ENCODE data around the gene CLEC1A.

The CLEC1A gene

GRCh38 chr12:10101042-10101579 lies 2.3 kb upstream of the CLEC1A start:
- no peak for DNase-seq (ENCODE audit: low read depth in 2 of 2)

GRCh38 chr12:10097521-10097920 lies 1.3 kb downstream of the CLEC1A start:
- no peak for DNase-seq (ENCODE audit: low read depth in 2 of 2)

GRCh38 chr12:10095971-10096370 lies 2.8 kb downstream of the CLEC1A start:
- DNase-seq (ENCODE audit: low read depth in 2 of 2) = no peak

GRCh38 chr12:10094646-10095395 lies 4.0 kb downstream of the CLEC1A start:
- DNase-seq (ENCODE audit: low read depth in 2 of 2) = no peak

GRCh38 chr12:10088955-10089900 lies 9.6 kb downstream of the CLEC1A start:
- no peak for DNase-seq (ENCODE audit: low read depth in 2 of 2)

DNA sequence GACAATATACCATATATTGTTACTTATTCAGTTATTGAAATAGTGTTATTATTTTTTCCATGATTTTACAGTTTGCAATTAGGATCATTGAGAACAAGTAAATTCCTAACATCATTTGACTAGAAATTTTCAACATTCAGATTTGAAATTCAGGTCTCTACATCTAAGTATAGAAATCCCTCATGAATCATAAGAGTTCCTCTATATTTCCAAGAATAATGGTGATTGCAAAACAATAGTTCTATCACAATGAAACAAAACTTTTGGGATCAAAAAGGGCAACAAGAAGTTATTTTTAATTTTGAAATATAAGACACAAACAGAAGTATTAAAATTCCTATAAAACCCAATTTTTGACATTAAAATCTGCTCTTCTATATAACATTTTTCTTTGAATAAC lies 10.8 kb downstream of the CLEC1A start:
- DNase-seq (ENCODE audit: low read depth in 2 of 2) = no peak

- no peak for DNase-seq (ENCODE audit: low read depth in 2 of 2)
Measured at GRCh38 chr12:10086387-10086786, 12.4 kb downstream of the CLEC1A start.

GRCh38 chr12:10084733-10085132 lies 14.1 kb downstream of the CLEC1A start:
- no peak for DNase-seq (ENCODE audit: low read depth in 2 of 2)

DNA sequence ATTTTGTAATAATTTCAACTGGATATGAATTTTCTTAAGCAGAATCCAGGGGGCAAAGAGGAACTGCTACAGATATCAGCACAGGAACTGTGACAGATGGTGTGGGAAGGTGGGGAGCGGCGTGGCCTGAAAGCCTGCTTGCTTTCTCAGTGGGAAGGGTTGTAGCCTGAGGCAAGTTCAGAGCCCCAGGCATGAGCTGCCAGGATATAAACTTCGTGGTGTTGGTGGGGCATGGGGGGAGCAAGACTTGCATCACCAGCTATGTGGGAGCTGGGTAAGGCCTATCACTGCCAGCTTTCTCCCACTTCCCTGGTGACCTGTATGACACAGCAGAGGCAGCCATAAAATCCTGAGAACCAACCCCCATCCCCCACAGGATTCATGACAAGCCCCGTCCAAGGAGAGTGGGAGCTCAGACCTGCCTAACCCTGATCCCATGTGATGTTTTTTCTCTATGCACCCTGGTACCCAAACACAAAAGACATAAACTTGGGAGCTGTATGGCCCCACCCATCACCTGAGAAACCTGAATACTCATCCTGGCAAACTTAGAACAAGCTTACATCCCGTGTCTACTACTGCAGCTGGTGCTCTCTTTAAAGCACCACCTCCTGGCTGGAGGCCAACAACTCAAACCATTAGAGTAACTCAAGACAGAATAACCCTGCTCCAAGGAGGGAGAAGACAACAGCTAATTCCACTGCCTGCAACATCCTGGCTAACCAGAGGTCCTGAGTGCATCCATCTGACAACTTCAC lies 16.5 kb downstream of the CLEC1A start:
- no peak for DNase-seq (ENCODE audit: low read depth in 2 of 2)

DNA sequence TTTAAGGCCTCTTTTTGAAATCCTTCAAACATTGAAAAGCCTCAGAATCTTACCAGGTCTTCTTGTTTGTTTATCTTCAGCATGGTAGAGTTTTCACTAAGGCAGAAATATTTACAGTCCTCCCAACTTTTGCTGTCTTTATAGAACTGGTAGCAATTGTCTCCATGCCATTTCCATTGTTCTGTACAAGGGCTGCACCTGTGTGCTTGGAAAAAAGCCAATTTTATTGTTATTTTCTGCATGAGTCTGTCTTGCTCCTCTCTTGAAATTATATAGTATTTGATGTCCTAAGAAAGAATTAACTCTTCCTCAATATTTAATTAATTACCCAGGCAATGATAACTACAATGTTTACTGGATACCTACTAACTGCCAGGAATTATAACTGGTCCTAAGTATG lies 23.3 kb downstream of the CLEC1A start:
- no peak for DNase-seq (ENCODE audit: low read depth in 2 of 2)

DNA sequence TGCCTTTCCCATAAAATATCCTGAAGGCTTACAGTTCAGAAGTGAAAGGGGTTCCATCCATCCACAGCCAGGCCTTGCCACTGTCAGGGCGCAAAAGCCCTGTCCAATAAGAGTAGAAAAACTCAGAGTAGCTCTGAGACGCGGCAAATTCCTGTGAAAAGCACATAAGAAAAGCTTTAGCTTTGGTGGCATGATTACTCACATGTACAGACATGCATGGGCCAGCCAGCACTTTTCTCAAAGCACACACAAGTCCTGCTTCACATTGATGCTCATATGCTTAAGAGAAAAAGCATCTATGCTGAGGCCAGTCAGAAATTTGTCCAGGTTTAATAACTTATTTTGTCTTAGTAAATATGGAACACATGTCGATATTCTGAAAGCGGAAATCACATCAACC lies 25.5 kb downstream of the CLEC1A start:
- no peak for DNase-seq (ENCODE audit: low read depth in 2 of 2)

DNA sequence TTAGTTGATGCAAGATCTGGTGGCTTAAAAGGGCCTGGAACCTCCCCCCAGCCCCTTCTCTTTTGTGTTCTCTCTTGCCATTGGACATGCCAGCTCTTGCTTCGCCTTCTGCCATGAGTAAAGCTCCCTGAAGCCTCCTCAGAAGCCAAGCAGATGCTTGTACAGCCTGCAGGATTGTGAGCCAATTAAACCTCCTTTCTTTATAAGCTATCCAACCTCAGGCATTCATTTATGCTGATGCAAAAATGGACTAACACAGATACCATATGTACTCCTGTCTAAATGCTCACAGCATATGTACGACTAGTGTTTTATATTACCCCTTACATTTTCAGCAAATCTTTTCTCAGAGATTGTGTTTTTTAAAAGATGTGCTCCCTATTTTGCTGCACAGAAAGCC lies 26.7 kb downstream of the CLEC1A start:
- no peak for DNase-seq (ENCODE audit: low read depth in 2 of 2)

DNA sequence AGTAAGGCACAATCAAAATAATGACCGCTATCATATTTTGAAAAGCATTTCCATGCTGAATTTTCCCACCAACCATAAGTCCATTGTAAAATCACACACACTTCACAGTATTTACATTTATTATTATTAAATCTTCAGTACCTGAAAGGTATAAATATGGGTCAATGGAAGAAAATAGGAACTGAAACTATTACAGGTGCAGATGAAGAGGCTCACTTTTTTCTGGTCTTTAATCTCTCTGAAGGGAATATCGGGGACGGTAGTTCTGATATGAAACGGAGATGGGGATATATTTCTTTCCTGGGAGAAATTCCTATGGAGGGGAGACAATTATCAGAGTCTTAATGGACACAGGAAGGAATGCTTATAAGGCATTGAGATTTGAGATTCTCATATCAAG lies 28.4 kb downstream of the CLEC1A start:
- no peak for DNase-seq (ENCODE audit: low read depth in 2 of 2)

GRCh38 chr12:10069976-10070375 lies 28.8 kb downstream of the CLEC1A start:
- no peak for DNase-seq (ENCODE audit: low read depth in 2 of 2)

- DNase-seq (ENCODE audit: low read depth in 2 of 2) = no peak
Measured at GRCh38 chr12:10069099-10069498, 29.7 kb downstream of the CLEC1A start.

DNA sequence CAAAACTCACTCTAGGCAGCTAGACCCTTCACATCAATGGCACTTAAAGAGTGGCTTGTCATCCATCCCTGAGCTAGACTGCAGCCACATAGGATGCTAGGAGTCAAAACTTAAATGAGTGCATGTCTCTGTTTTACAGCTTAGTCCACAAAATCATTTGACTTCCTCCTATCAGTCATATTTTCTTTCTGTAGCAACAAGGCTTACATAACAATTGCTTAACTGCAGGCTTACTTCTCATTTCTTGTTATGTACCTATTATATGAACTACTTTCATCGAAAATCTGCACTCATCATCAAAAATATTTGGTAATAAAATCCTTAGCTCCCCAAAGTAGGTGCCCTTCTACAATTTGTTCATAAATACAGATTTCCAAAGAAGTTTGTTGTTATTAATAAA lies 30.1 kb downstream of the CLEC1A start:
- DNase-seq (ENCODE audit: low read depth in 2 of 2) = no peak

- no peak for DNase-seq (ENCODE audit: low read depth in 2 of 2)
Measured at GRCh38 chr12:10067942-10068341, 30.8 kb downstream of the CLEC1A start.

GRCh38 chr12:10067264-10067663 lies 31.5 kb downstream of the CLEC1A start:
- no peak for DNase-seq (ENCODE audit: low read depth in 2 of 2)

DNA sequence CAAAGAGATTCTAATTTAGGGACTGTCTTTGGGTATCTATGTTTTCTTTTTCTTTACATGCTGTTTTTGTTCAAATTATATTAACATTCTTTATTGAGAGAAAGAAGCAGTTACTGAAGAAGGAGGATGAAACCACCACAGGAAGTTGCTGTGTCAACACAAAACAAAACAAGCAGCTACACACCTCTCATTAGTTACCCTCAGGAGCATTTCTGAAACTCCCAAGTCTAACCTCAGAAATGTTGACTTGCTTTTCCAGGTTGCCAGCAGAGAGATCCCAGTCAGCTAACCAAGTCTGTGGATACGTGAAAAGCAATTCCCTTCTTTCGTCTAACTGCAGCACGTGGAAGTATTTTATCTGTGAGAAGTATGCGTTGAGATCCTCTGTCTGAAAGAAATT lies 33.5 kb downstream of the CLEC1A start:
- DNase-seq (ENCODE audit: low read depth in 2 of 2) = no peak

DNA sequence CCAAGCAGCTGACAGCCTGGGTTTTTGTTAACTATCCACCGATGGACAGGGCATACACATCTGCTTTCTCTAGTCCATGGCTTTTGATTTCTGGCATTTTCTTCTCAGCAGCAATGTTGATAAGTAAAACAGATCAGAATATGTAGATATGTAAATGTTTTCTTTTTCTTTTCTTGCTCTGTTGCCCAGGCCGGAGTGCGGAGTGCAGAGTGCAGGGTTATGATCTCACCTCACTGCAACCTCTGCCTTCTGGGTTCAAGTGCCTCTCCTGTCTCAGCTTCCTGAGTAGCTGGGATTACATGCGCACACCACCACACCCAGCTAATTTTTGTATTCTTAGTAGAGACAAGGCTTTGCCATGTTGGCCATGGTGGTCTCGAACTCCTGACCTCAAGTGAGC lies 40.4 kb downstream of the CLEC1A start:
- DNase-seq (ENCODE audit: low read depth in 2 of 2) = no peak

DNA sequence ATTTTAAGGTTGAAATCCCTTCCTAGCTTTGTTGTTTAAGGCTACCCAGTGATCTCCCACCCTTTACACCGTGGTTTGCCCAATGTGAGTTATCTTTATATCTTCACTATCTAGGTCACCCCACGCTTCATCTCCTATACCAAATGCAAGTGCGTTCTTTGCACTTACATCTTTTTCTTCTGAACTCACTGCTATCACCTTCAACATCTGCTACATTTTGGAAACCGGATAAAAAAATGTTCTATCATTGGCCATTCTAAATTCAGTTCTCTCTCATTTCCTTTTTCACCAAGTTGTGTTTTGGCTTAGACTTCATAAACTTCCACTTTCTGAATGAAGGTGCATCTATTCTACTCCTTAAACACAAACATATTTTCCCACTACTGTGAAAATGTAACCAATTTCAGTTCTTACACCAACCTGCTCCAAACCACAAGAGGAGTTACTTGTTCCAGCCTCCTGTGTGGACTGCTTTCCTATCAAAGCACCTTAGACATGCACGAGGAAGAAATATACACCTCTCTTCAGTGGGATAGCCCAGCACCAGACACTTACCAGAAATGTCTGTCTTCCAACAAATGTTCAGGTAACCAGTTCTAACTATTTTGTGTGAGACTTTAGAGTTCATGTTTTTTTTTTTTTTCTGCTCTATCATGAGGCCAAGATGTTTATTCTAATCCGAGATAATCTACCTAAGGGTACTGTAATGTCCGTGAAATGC lies 46.4 kb downstream of the CLEC1A start:
- no peak for DNase-seq (ENCODE audit: low read depth in 2 of 2)

Measured in stimulated activated CD4-positive, alpha-beta T cell treated with anti-CD3 and anti-CD28 coated beads, Interleukin-15, amount 100 ng/mL, for 48 hours (primary cell).